Measurements from ENCODE around the gene ZBTB7C. TPM values are rescaled to one million over a fixed set of nuclear protein-coding genes. Genes with fewer than 3 reads are reported as not detected.

The ZBTB7C gene
- total RNA-seq, 1 experiment from 2014 or later, result 0.10 TPM

- DNase-seq, result no peak
- no peaks in the 10 kb centered on the region for H3K9me3 ChIP-seq
- no peak overlapping the region for H3K4me3 ChIP-seq
- H3K36me3 ChIP-seq, result no peaks in the 10 kb centered on the region
- H3K27me3 ChIP-seq, result no peaks in the 10 kb centered on the region
Observed at GRCh38 chr18:48250362-48250907, 158.7 kb downstream of the ZBTB7C start.

- no peak for DNase-seq
- Histone ChIP-seq H3K27me3 (no peaks in the 10 kb centered on the region), H3K4me3 (no peak overlapping the region), H3K36me3 (no peaks in the 10 kb centered on the region), H3K9me3 (no peaks in the 10 kb centered on the region)
Observed at GRCh38 chr18:48249854-48250253, 159.3 kb downstream of the ZBTB7C start.

- no peaks in the 10 kb centered on the region for H3K27me3 ChIP-seq
- H3K9me3 ChIP-seq, result peaks cover 6% of the 10 kb centered on the region
- H3K4me3 ChIP-seq, result no peak overlapping the region
- no peaks in the 10 kb centered on the region for H3K36me3 ChIP-seq
- no peak for DNase-seq
Observed at GRCh38 chr18:48244530-48244929, 164.7 kb downstream of the ZBTB7C start.

GRCh38 chr18:48238636-48239035, 170.5 kb downstream of the ZBTB7C start:
- H3K4me3 ChIP-seq, result no peak overlapping the region
- H3K9me3 ChIP-seq, result peaks cover 6% of the 10 kb centered on the region
- no peaks in the 10 kb centered on the region for H3K36me3 ChIP-seq
- peaks cover 6% of the 10 kb centered on the region for H3K27me3 ChIP-seq
- no peak for DNase-seq

GRCh38 chr18:48238206-48238605, 171.0 kb downstream of the ZBTB7C start:
- H3K27me3 ChIP-seq, result peaks cover 6% of the 10 kb centered on the region
- DNase-seq, result no peak
- peaks cover 6% of the 10 kb centered on the region for H3K9me3 ChIP-seq
- H3K4me3 ChIP-seq, result no peak overlapping the region
- H3K36me3 ChIP-seq, result no peaks in the 10 kb centered on the region

- DNase-seq, result no peak
- peaks cover 6% of the 10 kb centered on the region for H3K27me3 ChIP-seq
- no peaks in the 10 kb centered on the region for H3K36me3 ChIP-seq
- no peak overlapping the region for H3K4me3 ChIP-seq
- peaks cover 6% of the 10 kb centered on the region for H3K9me3 ChIP-seq
Observed at GRCh38 chr18:48236822-48237221, 172.4 kb downstream of the ZBTB7C start.

GRCh38 chr18:48230467-48231113, 178.6 kb downstream of the ZBTB7C start:
- Histone ChIP-seq H3K9me3 (no peaks in the 10 kb centered on the region), H3K27me3 (peaks cover 2% of the 10 kb centered on the region; the same call in 1 of the 2 replicates), H3K4me3 (no peak overlapping the region), H3K36me3 (no peaks in the 10 kb centered on the region)
- peak; percentile 54 for DNase-seq

GRCh38 chr18:48229552-48229981, 179.6 kb downstream of the ZBTB7C start:
- no peaks in the 10 kb centered on the region for H3K36me3 ChIP-seq
- no peaks in the 10 kb centered on the region for H3K27me3 ChIP-seq
- H3K4me3 ChIP-seq, result no peak overlapping the region
- no peaks in the 10 kb centered on the region for H3K9me3 ChIP-seq
- DNase-seq, result no peak

- no peaks in the 10 kb centered on the region for H3K36me3 ChIP-seq
- no peaks in the 10 kb centered on the region for H3K9me3 ChIP-seq
- H3K4me3 ChIP-seq, result no peak overlapping the region
- no peak for DNase-seq
- no peaks in the 10 kb centered on the region for H3K27me3 ChIP-seq
Observed at GRCh38 chr18:48228841-48229240, 180.3 kb downstream of the ZBTB7C start.

- H3K27me3 ChIP-seq, result no peaks in the 10 kb centered on the region
- peak; percentile 84 for DNase-seq
- H3K36me3 ChIP-seq, result no peaks in the 10 kb centered on the region
- no peak overlapping the region for H3K4me3 ChIP-seq
- H3K9me3 ChIP-seq, result no peaks in the 10 kb centered on the region
Observed at GRCh38 chr18:48228301-48228715, 180.9 kb downstream of the ZBTB7C start.

- Histone ChIP-seq H3K27me3 (no peaks in the 10 kb centered on the region), H3K36me3 (no peaks in the 10 kb centered on the region), H3K9me3 (no peaks in the 10 kb centered on the region), H3K4me3 (no peak overlapping the region)
- no peak for DNase-seq
Observed at GRCh38 chr18:48227206-48227605, 182.0 kb downstream of the ZBTB7C start.

GRCh38 chr18:48226401-48226800, 182.8 kb downstream of the ZBTB7C start:
- Histone ChIP-seq H3K9me3 (no peaks in the 10 kb centered on the region), H3K27me3 (no peaks in the 10 kb centered on the region), H3K4me3 (no peak overlapping the region), H3K36me3 (no peaks in the 10 kb centered on the region)
- DNase-seq, result no peak

- no peak for DNase-seq
- no peaks in the 10 kb centered on the region for H3K9me3 ChIP-seq
- H3K27me3 ChIP-seq, result no peaks in the 10 kb centered on the region
- no peak overlapping the region for H3K4me3 ChIP-seq
- no peaks in the 10 kb centered on the region for H3K36me3 ChIP-seq
Observed at GRCh38 chr18:48222118-48222517, 187.1 kb downstream of the ZBTB7C start.

- Histone ChIP-seq H3K4me3 (no peak overlapping the region), H3K36me3 (no peaks in the 10 kb centered on the region), H3K9me3 (no peaks in the 10 kb centered on the region), H3K27me3 (no peaks in the 10 kb centered on the region)
- no peak for DNase-seq
Observed at GRCh38 chr18:48219810-48220499, 189.2 kb downstream of the ZBTB7C start.

- H3K9me3 ChIP-seq, result no peaks in the 10 kb centered on the region
Observed at GRCh38 chr18:48219037-48219809, 190.0 kb downstream of the ZBTB7C start.

GRCh38 chr18:48218285-48219022, 190.7 kb downstream of the ZBTB7C start:
- H3K4me3 ChIP-seq, result no peak overlapping the region

More at GRCh38 chr18:48219037-48219809, 190.0 kb downstream of the ZBTB7C start:
- no peak for DNase-seq
- Histone ChIP-seq H3K27me3 (no peaks in the 10 kb centered on the region), H3K36me3 (no peaks in the 10 kb centered on the region), H3K4me3 (no peak overlapping the region)

More at GRCh38 chr18:48218285-48219022, 190.7 kb downstream of the ZBTB7C start:
- no peaks in the 10 kb centered on the region for H3K27me3 ChIP-seq
- H3K36me3 ChIP-seq, result no peaks in the 10 kb centered on the region
- no peaks in the 10 kb centered on the region for H3K9me3 ChIP-seq
- no peak for DNase-seq
